Mesendoderm (in vitro differentiated cells): ENCODE data around the gene TSPYL1.

ENCODE experiments used
- DNase-seq: peaks from one replicate; pipeline ENCODE4 v3.0.0; 2013
- H2AK5ac ChIP-seq: 2 replicates; pipeline ENCODE4 v1.6.1; 2013; ENCODE audit warnings: low read length, inconsistent platforms
- H2BK120ac ChIP-seq: 2 replicates; pipeline ENCODE4 v1.6.1; 2013; ENCODE audit warnings: low read depth, mild to moderate bottlenecking, low read length, moderate library complexity, mixed read lengths
- H2BK15ac ChIP-seq: replicated peaks from 2 replicates; pipeline ENCODE4 v1.6.1; 2013; ENCODE audit warnings: low read depth, mild to moderate bottlenecking, moderate library complexity
- H2BK5ac ChIP-seq: 2 replicates; pipeline ENCODE4 v1.6.1; 2013; ENCODE audit warnings: low read length, inconsistent platforms
- H3K18ac ChIP-seq: 2 replicates; pipeline ENCODE4 v1.6.1; 2013; ENCODE audit warnings: mild to moderate bottlenecking, low read length, mixed read lengths
- H3K23ac ChIP-seq: one replicate; pipeline ENCODE4 v1.6.1; 2013; ENCODE audit warnings: low read length
- H3K27ac ChIP-seq: 2 replicates; pipeline ENCODE4 v1.5.1; 2013; ENCODE audit warnings: low read depth, mild to moderate bottlenecking, inconsistent platforms, low read length, moderate library complexity
- H3K27me3 ChIP-seq: 2 replicates; pipeline ENCODE4 v1.6.1; 2013; ENCODE audit warnings: low read length, control low read depth, mild to moderate bottlenecking, inconsistent platforms; ENCODE audit not compliant: insufficient read depth, poor library complexity
- H3K36me3 ChIP-seq: 2 replicates; pipeline ENCODE4 v1.6.1; 2013; ENCODE audit warnings: low read length, inconsistent platforms; ENCODE audit not compliant: control insufficient read depth, insufficient read depth
- H3K4ac ChIP-seq: one replicate; pipeline ENCODE4 v1.6.1; 2013; ENCODE audit warnings: low read depth, mild to moderate bottlenecking, low read length, moderate library complexity
- H3K4me1 ChIP-seq: 2 replicates; pipeline ENCODE4 v1.6.1; 2013; ENCODE audit warnings: low read depth, low read length, inconsistent platforms; ENCODE audit not compliant: control insufficient read depth
- H3K4me2 ChIP-seq: 2 replicates; pipeline ENCODE4 v1.6.1; 2013; ENCODE audit warnings: low read length
- H3K4me3 ChIP-seq: 2 replicates; pipeline ENCODE4 v1.5.1; 2013; ENCODE audit warnings: mild to moderate bottlenecking, low read length
- H3K56ac ChIP-seq: one replicate; pipeline ENCODE4 v1.6.1; 2013; ENCODE audit warnings: low read length
- H3K79me1 ChIP-seq: 2 replicates; pipeline ENCODE4 v1.6.1; 2013; ENCODE audit warnings: low read length, inconsistent platforms
- H3K79me2 ChIP-seq: 2 replicates; pipeline ENCODE4 v1.6.1; 2013; ENCODE audit warnings: mild to moderate bottlenecking, low read length; ENCODE audit not compliant: control insufficient read depth, insufficient read depth
- H3K9ac ChIP-seq: 2 replicates; pipeline ENCODE4 v1.6.1; 2013; ENCODE audit warnings: low read length, inconsistent platforms
- H4K5ac ChIP-seq: one replicate; pipeline ENCODE4 v1.6.1; 2013; ENCODE audit warnings: low read length
- H4K8ac ChIP-seq: one replicate; pipeline ENCODE4 v1.6.1; 2013; ENCODE audit warnings: low read depth, mild to moderate bottlenecking, control low read depth, low read length, moderate library complexity
- WGBS: extraction: QIAGEN DNeasy Blood & Tissue Kit; methylation state at CpG from one replicate; pipeline ENCODE4 v1.1.7; 2013; ENCODE audit warnings: low lambda C conversion rate, missing lambda C conversion rate; ENCODE audit not compliant: insufficient coverage; ENCODE audit errors: extremely low coverage; 5-methylcytosine and 5-hydroxymethylcytosine counted together

TSPYL1 gene

DNA sequence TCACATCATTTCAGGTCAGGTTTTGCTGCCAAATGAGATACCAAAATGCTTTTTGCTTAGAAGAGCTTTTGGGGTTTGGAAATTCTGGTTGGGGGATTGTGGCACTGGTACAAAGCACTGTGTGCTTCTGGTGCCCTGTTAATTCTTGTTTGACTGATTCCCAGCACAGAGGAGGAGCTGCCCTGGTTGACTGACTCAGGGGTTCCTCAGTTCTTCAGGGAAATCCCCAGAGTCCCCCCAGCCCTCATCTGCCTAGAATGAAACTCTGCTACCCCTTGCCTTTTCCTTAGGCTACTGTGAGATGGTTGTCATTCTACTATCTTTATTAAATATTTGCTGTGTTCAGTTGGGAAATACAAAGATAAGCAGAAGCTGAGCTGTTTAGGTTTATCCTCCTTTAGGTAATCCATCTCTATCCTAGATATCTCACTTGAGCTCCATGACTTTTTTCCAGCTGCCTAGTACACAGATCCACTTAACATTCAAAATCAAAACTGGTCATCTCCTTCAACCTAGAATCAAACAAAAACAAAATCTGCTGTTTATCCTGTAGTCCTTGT, 24.9 kb upstream of the TSPYL1 start:
- Histone ChIP-seq H2BK120ac (no peak overlapping the region), H3K4me2 (no peak overlapping the region), H2BK5ac (no peak overlapping the region), H3K36me3 (no peaks in the 10 kb centered on the region), H3K18ac (no peak overlapping the region), H3K79me2 (no peaks in the 10 kb centered on the region), H4K8ac (no peak overlapping the region), H3K56ac (no peak overlapping the region), H4K5ac (no peak overlapping the region), H3K4me1 (no peaks in the 10 kb centered on the region), H2AK5ac (no peak overlapping the region), H3K9ac (no peak overlapping the region), H2BK15ac (no peak overlapping the region), H3K27ac (no peak overlapping the region), H3K23ac (no peak overlapping the region), H3K4me3 (no peak overlapping the region), H3K27me3 (no peaks in the 10 kb centered on the region), H3K79me1 (no peaks in the 10 kb centered on the region), H3K4ac (no peak overlapping the region)
- DNase-seq, result no peak

DNA sequence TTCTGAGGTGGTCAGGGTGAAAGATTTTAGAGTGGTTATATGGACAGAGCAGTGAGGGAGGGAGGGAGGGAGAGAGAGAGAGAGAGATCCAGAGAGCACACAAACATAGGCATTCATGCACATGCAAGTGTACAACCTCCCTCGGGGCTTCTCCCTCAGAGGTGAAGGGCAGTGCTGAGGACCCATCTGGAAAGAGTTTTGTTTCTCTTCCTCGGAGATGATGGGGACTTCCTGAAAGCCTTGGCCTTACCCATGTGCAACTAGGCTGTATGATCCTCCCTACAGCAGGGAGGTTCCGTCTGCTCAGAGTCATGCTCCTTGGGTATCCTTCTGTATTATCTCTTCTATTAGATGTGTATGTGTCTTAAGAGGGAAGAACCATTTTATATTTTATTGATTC, 21.4 kb upstream of the TSPYL1 start:
- H4K5ac ChIP-seq, result no peak overlapping the region
- no peak overlapping the region for H2BK120ac ChIP-seq
- H3K79me2 ChIP-seq, result no peaks in the 10 kb centered on the region
- no peak overlapping the region for H2BK5ac ChIP-seq
- no peak overlapping the region for H4K8ac ChIP-seq
- no peaks in the 10 kb centered on the region for H3K36me3 ChIP-seq
- DNase-seq, result no peak
- no peaks in the 10 kb centered on the region for H3K27me3 ChIP-seq
- H3K56ac ChIP-seq, result no peak overlapping the region
- WGBS, result no CpG with 5 or more reads among the region's 3 CpGs
- H2AK5ac ChIP-seq, result no peak overlapping the region
- H3K23ac ChIP-seq, result no peak overlapping the region
- H3K4me1 ChIP-seq, result no peaks in the 10 kb centered on the region
- no peak overlapping the region for H3K18ac ChIP-seq
- no peak overlapping the region for H3K9ac ChIP-seq
- no peaks in the 10 kb centered on the region for H3K79me1 ChIP-seq
- no peak overlapping the region for H3K4ac ChIP-seq
- no peak overlapping the region for H3K27ac ChIP-seq
- no peak overlapping the region for H2BK15ac ChIP-seq
- H3K4me3 ChIP-seq, result no peak overlapping the region
- no peak overlapping the region for H3K4me2 ChIP-seq

GRCh38 chr6:116300566-116300965, 20.8 kb upstream of the TSPYL1 start:
- Histone ChIP-seq H2AK5ac (no peak overlapping the region), H2BK15ac (no peak overlapping the region), H3K4ac (no peak overlapping the region), H2BK120ac (no peak overlapping the region), H3K79me2 (no peaks in the 10 kb centered on the region), H4K5ac (no peak overlapping the region), H3K23ac (no peak overlapping the region), H3K4me2 (no peak overlapping the region), H3K27ac (no peak overlapping the region), H2BK5ac (no peak overlapping the region), H3K27me3 (no peaks in the 10 kb centered on the region), H3K9ac (no peak overlapping the region), H4K8ac (no peak overlapping the region), H3K4me1 (no peaks in the 10 kb centered on the region), H3K18ac (no peak overlapping the region), H3K56ac (no peak overlapping the region), H3K79me1 (no peaks in the 10 kb centered on the region), H3K36me3 (no peaks in the 10 kb centered on the region), H3K4me3 (no peak overlapping the region)
- DNase-seq, result no peak
- no CpG with 5 or more reads among the region's 1 CpG for WGBS

- Histone ChIP-seq H3K27ac (no peak overlapping the region), H3K9ac (no peak overlapping the region), H3K36me3 (no peaks in the 10 kb centered on the region), H3K18ac (no peak overlapping the region), H4K5ac (no peak overlapping the region), H3K79me1 (no peaks in the 10 kb centered on the region), H2BK120ac (no peak overlapping the region), H3K79me2 (no peaks in the 10 kb centered on the region), H3K56ac (no peak overlapping the region), H3K4me1 (no peaks in the 10 kb centered on the region), H2AK5ac (no peak overlapping the region), H2BK5ac (no peak overlapping the region), H4K8ac (no peak overlapping the region), H3K4me3 (no peak overlapping the region), H3K23ac (no peak overlapping the region), H2BK15ac (no peak overlapping the region), H3K4ac (no peak overlapping the region), H3K27me3 (no peaks in the 10 kb centered on the region), H3K4me2 (no peak overlapping the region)
- no peak for DNase-seq
These were observed 19.2 kb upstream of the TSPYL1 start for GRCh38 chr6:116298973-116299372.

DNA sequence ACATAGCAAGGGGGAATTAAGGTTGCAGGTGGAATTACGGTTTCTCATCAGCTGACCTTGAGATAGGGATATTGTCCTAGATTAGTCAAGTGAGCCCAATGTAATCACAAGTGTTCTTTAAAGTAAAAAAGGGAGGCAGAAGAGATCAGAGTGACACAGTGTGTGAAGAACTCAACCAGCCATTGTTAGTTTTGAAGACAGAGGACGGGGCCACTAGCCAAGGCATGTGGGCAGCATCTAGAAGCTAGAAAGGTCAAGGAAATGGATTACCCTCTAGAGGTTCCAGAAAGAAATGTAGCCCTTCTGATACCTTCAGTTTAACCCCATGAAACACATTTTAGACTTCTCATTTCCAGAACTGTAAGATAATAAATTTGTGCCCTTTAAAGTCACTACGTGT, 18.5 kb upstream of the TSPYL1 start:
- Histone ChIP-seq H3K36me3 (no peaks in the 10 kb centered on the region), H2AK5ac (no peak overlapping the region), H3K4me1 (no peaks in the 10 kb centered on the region), H3K27ac (no peak overlapping the region), H2BK15ac (no peak overlapping the region), H3K79me2 (no peaks in the 10 kb centered on the region), H2BK5ac (no peak overlapping the region), H3K4me2 (no peak overlapping the region), H3K9ac (no peak overlapping the region), H3K79me1 (no peaks in the 10 kb centered on the region), H3K56ac (no peak overlapping the region), H3K4me3 (no peak overlapping the region), H4K8ac (no peak overlapping the region), H3K23ac (no peak overlapping the region), H4K5ac (no peak overlapping the region), H2BK120ac (no peak overlapping the region), H3K4ac (no peak overlapping the region), H3K18ac (no peak overlapping the region), H3K27me3 (no peaks in the 10 kb centered on the region)
- no CpG with 5 or more reads among the region's 3 CpGs for WGBS
- no peak for DNase-seq

DNA sequence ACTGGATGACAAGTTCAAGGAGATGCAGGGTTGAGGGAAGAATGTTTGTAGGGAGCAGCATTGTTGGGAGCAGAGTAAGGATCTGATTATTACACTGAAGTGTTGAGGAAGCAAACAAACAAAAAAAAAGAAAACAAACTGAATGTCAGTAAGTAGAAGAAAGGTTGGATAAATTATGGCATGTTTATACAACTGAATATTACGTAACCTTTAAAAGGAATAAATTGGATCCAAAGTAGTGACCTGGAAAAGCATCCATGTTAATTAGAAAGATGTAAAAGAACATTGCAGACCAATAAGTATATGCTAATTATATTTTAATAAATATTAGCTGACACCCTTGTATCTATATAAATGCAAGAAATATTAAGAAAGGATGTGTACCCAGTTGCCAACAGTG, 12.8 kb upstream of the TSPYL1 start:
- Histone ChIP-seq H3K18ac (no peak overlapping the region), H3K56ac (no peak overlapping the region), H2AK5ac (no peak overlapping the region), H4K5ac (no peak overlapping the region), H3K9ac (no peak overlapping the region), H2BK5ac (no peak overlapping the region), H3K4me1 (no peaks in the 10 kb centered on the region), H3K27me3 (no peaks in the 10 kb centered on the region), H3K36me3 (no peaks in the 10 kb centered on the region), H3K79me1 (no peaks in the 10 kb centered on the region), H2BK15ac (no peak overlapping the region), H3K4me3 (no peak overlapping the region), H3K79me2 (no peaks in the 10 kb centered on the region), H3K4ac (no peak overlapping the region), H2BK120ac (no peak overlapping the region), H3K23ac (no peak overlapping the region), H4K8ac (no peak overlapping the region), H3K4me2 (no peak overlapping the region), H3K27ac (no peak overlapping the region)
- WGBS, result no CpG with 5 or more reads among the region's 1 CpG
- no peak for DNase-seq
